Adrenal gland (tissue), 12 donors: ENCODE measurements around the gene ATAD1. TPM values are rescaled to one million over a fixed set of nuclear protein-coding genes. Genes with fewer than 3 reads are reported as not detected.

ENCODE experiments used
- DNase-seq, 7 donors: peaks; one replicate each; pipeline ENCODE4 v3.0.0-alpha.2; 2019 to 2020
- H3K27ac ChIP-seq, 5 donors: fragments of 200-600 bp; sonication (generic) in 4 of 5; 1 replicate in 3 of 5; 2 replicates in 2 of 5; pipeline versions ENCODE4 v1.5.1 to v1.8.0; 2016 to 2020; ENCODE audit warnings: mild to moderate bottlenecking in 1 of 5
- H3K27me3 ChIP-seq: fragments of 200-600 bp; 2 replicates; pipeline ENCODE4 v1.8.0; 2021
- H3K36me3 ChIP-seq, 2 donors: fragments of 200-600 bp; replicated peaks in 1 of 2; 1 replicate in 1 of 2; 2 replicates in 1 of 2; pipeline versions ENCODE4 v1.5.1 to v1.8.0; 2018 to 2022
- H3K4me1 ChIP-seq, 2 donors: fragments of 200-600 bp; replicated peaks in 1 of 2; 1 replicate in 1 of 2; 2 replicates in 1 of 2; pipeline versions ENCODE4 v1.5.1 to v1.8.0; 2018 to 2021
- H3K4me3 ChIP-seq, 4 donors: fragments of 200-600 bp; sonication (generic) in 3 of 4; one replicate each; pipeline ENCODE4 v1.5.1; 2016 to 2018
- H3K9me3 ChIP-seq, 3 donors: fragments of 200-600 bp; sonication (generic) in 1 of 3; replicated peaks in 1 of 3; 1 replicate in 2 of 3; 2 replicates in 1 of 3; pipeline versions ENCODE4 v1.5.1 to v1.8.0; 2016 to 2021
- CTCF ChIP-seq, 6 experiments: fragments of 450-650 bp in 4 of 6; fragments of 200-600 bp in 2 of 6; sonication (generic) in 1 of 6; IDR thresholded peaks; 1 replicate in 5 of 6; 2 replicates in 1 of 6; pipeline versions ENCODE4 v1.5.1 to v1.8.0; 2016 to 2021; ENCODE audit warnings: antibody characterized with exemption in 6 of 6, mild to moderate bottlenecking in 2 of 6, moderate library complexity in 1 of 6
- POLR2A ChIP-seq, 2 donors: fragments of 450-650 bp; IDR thresholded peaks; one replicate each; pipeline ENCODE4 v1.6.1; 2017; ENCODE audit warnings: antibody characterized with exemption in 2 of 2, mild to moderate bottlenecking in 2 of 2, moderate library complexity in 1 of 2
- WGBS, 4 donors: extraction: QIAGEN DNeasy Blood & Tissue Kit in 2 of 4; methylation state at CpG; one replicate each; pipeline versions ENCODE4 v1.1.5 to v1.1.7; 2013 to 2017; 5-methylcytosine and 5-hydroxymethylcytosine counted together
- intact Hi-C, 2 donors: fragments of 100-400 bp; cut with DNase I; formaldehyde crosslinking; loops; one replicate each; pipeline versions ENCODE4 v1.14.1 to v1.15.0; 2022 to 2023
- polyA plus RNA-seq, 3 donors: library from polyadenylated mRNA; stranded (reverse); fragments of 200-250 nt in 2 of 3; fragments of 350-450 nt in 1 of 3; fragmentation: Illumina TruSeq in 1 of 3; extraction: RNeasy Lipid Tissue Mini Kit (QIAGEN cat#74804) in 1 of 3; gene quantifications; one replicate each; pipeline ENCODE4 v1.2.3, GENCODE V29; 2013 to 2014
- total RNA-seq, 9 donors: library from RNA; depleted of rRNA in 4 of 9; stranded (reverse); fragments of >200 nt in 4 of 9; fragments of 120-200 nt in 1 of 9; fragmentation: NEBNext Ultra II Directional in 1 of 9; extraction: Animal tissue kit (Norgen Biotek cat#: 25700) in 1 of 9; gene quantifications; one replicate each; pipeline versions ENCODE4 v1.1.0 to v1.2.4, GENCODE V29; 2013 to 2023
- donor health status: healthy with polysubstance abuse.
- donor health status: Bipolar disorder and iron deficiency.
- donor health status: DM: yes; HTN: yes; CAD: no.
- donor health status: DM: no; HTN: no; CAD: no.
- donor health status: DM: no; HTN: no; CAD: no.
- donor health status: DM: yes; HTN: yes; CAD: no.

ATAD1 gene
- total and polyA plus RNA-seq, 12 donors: 8.5 to 119 (median 50.4) TPM

GRCh38 chr10:87782721-87783120 lies 35.3 kb downstream of the ATAD1 start:
- peak; percentile 65 to 88 (median 83) for DNase-seq

GRCh38 chr10:87781545-87781944 lies 36.5 kb downstream of the ATAD1 start:
- no peak for DNase-seq
- TF ChIP-seq CTCF (IDR thresholded peaks at IDR 0.05) (no peak), POLR2A (IDR thresholded peaks at IDR 0.05) (no peak)
- 96 to 100% (median 97%) methylated on average over 2 of the region's 2 CpGs for WGBS, 4 donors
- intact Hi-C loops: no loop called here
- H3K27ac ChIP-seq: peak overlapping the region in 1 of 5 donors; percentile 35
- no peaks in the 10 kb centered on the region for H3K36me3 ChIP-seq
- peaks cover 0 to 15% of the 10 kb centered on the region in 2 donors for H3K4me1 ChIP-seq
- H3K4me3 ChIP-seq: no peak overlapping the region
- no peaks in the 10 kb centered on the region for H3K9me3 ChIP-seq
- no peaks in the 10 kb centered on the region for H3K27me3 ChIP-seq

More at GRCh38 chr10:87782721-87783120, 35.3 kb downstream of the ATAD1 start:
- TF ChIP-seq CTCF (IDR thresholded peaks at IDR 0.05) (no peak), POLR2A (IDR thresholded peaks at IDR 0.05) (no peak)
- Histone ChIP-seq H3K27me3 (no peaks in the 10 kb centered on the region), H3K36me3 (no peaks in the 10 kb centered on the region), H3K4me1 (peaks cover 0 to 15% of the 10 kb centered on the region in 2 donors), H3K4me3 (no peak overlapping the region), H3K27ac (peak overlapping the region in 4 of 5 donors; percentile 35 to 76 (median 54)), H3K9me3 (no peaks in the 10 kb centered on the region)
- intact Hi-C loops: no loop called here
- 51 to 58% (median 52%) methylated on average over 6 of the region's 6 CpGs for WGBS, 4 donors

GRCh38 chr10:87776328-87776727 lies 41.7 kb downstream of the ATAD1 start:
- no peaks in the 10 kb centered on the region for H3K9me3 ChIP-seq
- DNase-seq: no peak
- H3K4me1 ChIP-seq: peaks cover 7 to 10% of the 10 kb centered on the region in 2 donors
- intact Hi-C loops: no loop called here
- 94 to 98% (median 95%) methylated on average over 6 of the region's 6 CpGs for WGBS, 4 donors
- no peaks in the 10 kb centered on the region for H3K27me3 ChIP-seq
- TF ChIP-seq CTCF (IDR thresholded peaks at IDR 0.05) (no peak), POLR2A (IDR thresholded peaks at IDR 0.05) (no peak)
- H3K4me3 ChIP-seq: no peak overlapping the region
- no peaks in the 10 kb centered on the region for H3K36me3 ChIP-seq
- H3K27ac ChIP-seq: peak overlapping the region in 1 of 5 donors; percentile 63

GRCh38 chr10:87775766-87776165 lies 42.3 kb downstream of the ATAD1 start:
- DNase-seq: no peak
- H3K27me3 ChIP-seq: no peaks in the 10 kb centered on the region
- WGBS, 4 donors: 21 to 27% (median 26%) methylated on average over 4 of the region's 4 CpGs
- no peak overlapping the region for H3K4me3 ChIP-seq
- peaks cover 7 to 10% of the 10 kb centered on the region in 2 donors for H3K4me1 ChIP-seq
- intact Hi-C loops: no loop called here
- peak overlapping the region in 4 of 5 donors; percentile 37 to 63 (median 56) for H3K27ac ChIP-seq
- no peaks in the 10 kb centered on the region for H3K36me3 ChIP-seq
- TF ChIP-seq CTCF (IDR thresholded peaks at IDR 0.05) (no peak), POLR2A (IDR thresholded peaks at IDR 0.05) (no peak)
- no peaks in the 10 kb centered on the region for H3K9me3 ChIP-seq
